Stimulated activated CD8-positive, alpha-beta memory T cell treated with anti-CD3 and anti-CD28 coated beads, Interleukin-4, amount 100 ng/mL, for 4 hours (primary cell): ENCODE data around the gene APBB2.
"Not testable (repeated sequence)": the region's sequence is repeated elsewhere in the genome, so short reads cannot be mapped to it uniquely, and the experiment has no call there.

ENCODE experiments used
- DNase-seq, 2 donors: peaks; one replicate each; pipeline ENCODE4 v3.0.0-alpha.2; 2020; ENCODE audit warnings: low read depth in 2 of 2, low spot score in 1 of 2

Gene APBB2

DNA sequence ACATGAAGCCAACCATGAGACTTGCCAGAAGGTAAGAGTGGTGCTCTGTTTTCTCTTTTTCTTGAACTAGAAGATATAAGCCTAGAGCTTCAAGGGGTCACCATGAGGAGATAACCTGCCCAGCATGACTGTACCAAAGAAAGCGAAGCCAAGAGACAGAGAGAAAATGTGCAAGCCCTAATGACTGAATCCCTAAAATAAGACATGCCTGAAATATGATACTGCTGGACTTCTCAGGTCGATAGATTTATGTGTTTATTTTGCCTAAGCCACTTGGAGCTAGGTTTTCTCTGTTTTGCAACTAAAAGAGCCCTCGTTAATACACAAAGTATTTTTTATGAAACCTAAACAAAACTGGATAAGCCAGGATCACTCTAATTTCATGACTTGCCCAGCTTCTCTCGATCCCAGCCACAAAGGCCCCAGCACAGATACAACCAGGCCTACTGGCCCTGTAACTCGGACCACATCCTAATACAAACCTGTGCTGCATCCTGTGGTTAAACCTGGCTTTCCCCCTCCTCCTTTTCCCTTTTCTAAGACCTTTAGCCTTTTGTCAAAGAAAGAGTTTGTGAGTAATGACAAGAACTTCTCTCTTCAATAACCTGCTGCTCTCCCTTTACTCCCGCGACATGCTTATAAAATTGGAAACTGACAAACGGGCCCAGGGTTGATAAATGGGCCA, 185.8 kb downstream of the APBB2 start:
- no peak for DNase-seq

DNA sequence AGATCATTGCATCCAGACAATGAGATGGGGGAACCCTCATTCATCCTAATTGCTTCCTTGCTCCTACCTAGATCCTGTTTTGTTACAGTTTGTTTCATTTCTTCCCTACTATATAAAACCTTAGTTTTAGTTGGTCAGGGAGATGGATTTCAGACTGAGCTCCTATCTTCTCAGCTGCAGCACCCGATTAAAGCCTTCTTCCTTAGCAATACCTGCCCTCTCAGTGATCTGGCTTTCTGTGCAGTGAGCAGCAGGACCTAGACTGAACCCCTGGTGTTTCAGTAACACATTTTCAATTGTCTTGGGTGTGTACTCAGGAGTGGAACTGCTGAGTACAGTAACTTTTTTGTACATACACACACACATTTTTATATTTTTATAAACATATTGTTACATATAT, 187.4 kb downstream of the APBB2 start:
- no peak for DNase-seq

DNA sequence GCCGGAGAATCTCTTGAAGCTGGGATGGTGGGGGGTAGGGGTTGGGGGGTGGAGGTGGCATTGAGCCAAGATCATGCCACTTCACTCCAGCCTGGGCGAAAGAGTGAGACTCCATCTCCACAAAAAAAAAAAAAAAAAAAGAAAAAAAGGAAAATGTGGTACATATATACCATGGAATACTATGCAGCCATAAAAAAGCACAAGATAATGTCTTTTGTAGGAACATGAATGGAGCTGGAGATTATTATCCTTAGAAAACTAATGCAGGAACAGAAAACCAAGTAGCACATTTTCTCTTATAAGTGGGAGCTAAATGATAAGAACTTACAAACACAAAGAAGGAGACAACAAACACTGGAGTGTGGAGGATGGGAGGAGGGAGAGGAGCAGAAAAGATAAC, 188.5 kb downstream of the APBB2 start:
- DNase-seq = no peak

DNA sequence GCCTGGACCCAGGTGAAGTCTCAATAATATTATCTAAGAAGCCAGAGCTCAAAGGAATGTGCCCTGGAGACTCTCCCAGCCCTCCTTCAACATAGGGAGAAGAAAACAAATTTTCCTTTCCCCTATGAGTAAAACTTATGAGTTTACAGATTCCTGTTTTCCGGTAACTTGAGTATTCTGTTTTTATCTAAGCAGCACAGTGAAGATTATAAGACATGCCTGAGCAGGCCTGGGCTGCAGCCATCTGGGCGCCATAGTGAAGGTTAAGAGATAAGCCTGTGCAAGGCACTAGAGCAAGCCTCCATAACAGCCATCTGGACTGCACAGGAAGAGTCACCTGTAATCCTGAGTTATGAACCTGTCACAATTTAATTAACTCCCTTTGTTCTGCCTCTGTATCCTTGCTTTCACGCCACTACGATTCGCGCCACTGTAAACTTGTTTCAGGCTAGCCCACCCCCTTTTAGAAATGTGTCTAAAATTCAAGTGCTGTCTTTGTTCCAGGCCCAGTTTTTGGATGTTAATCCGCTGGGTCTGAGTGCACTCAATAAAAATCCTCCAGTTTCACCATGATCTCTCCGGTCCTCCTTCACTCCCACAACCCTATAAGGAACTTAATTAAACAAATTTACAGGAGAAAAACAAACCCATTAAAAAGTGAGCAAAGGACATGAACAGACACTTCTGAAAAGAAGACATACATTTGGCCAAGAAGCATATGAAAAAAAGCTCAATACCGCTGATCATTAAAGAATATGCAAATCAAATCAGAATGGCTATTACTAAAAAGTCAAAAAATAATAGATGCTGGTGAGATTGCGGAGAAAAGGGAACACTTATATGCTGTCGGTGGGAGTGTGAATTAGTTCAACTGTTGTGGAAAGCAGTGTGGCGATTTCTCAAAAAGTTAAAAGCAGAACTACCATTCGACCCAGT, 189.5 kb downstream of the APBB2 start:
- no peak for DNase-seq

DNA sequence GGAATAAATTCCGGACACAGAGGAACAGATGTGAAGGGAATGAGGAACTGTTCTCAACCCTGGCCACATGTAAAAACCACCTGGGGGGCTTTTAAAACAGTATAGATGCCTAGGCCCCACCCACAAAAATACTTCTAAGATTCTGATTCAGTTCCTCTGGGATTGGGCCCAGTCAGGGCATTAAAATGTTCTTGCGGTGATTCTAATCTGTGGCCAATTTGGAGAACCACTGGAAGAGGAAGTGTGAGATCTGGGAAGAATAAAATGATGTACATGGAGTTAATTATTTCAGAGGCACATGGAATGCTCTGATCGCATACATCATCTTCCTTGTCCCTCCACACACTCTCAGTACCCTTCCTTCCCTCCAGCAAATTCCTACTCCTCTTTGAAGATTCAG, 192.2 kb downstream of the APBB2 start:
- DNase-seq = no peak

DNA sequence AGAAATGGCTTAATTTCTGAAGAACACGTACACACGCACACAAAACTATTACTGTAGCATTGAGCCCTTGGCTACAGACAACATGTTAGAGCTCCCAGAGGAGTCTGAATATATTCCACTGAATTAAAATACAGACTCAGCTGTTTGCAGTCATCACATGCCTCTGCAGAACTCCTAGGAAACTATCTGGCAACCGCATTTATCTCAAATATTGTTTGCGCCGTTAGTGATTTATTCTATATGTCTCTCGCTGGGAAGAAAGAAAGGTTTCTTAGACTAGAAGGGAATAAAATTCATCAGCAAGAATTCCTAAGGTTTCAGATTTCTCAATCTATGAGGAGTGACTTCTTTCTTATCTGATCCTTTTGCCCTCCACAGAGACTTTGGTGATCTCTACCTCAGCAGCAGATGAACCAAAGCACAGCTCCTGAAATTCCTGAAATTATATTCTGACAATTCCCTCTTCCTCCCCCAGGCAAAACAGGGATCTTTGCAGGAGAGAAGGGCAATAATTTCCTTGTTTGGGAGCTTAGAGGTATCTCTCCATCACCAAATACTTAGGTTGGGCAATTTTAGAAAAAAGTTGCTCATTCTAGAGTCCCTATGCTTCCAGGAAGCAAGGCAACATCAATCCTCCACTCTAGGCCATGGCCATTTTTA, 199.2 kb downstream of the APBB2 start:
- DNase-seq = no peak

DNA sequence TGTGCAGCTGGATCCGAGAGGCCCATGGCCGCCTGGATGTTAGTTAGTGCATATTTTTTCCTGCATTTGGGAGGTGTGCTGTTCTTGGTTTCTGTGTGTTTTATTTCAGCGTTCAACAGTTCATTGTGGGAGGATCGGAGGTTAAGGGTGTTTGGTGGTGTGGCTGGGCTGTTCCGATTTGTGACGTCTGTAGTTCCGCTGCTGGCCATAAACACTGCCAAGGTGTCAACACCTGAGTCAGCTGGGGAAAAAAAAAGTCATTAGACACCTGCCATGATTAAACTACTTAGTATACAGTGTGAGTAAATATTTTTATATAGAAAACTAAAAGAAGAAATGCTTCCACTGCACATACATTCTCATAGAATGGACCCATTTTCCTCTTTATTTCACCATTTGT, 200.2 kb downstream of the APBB2 start:
- DNase-seq = no peak

DNA sequence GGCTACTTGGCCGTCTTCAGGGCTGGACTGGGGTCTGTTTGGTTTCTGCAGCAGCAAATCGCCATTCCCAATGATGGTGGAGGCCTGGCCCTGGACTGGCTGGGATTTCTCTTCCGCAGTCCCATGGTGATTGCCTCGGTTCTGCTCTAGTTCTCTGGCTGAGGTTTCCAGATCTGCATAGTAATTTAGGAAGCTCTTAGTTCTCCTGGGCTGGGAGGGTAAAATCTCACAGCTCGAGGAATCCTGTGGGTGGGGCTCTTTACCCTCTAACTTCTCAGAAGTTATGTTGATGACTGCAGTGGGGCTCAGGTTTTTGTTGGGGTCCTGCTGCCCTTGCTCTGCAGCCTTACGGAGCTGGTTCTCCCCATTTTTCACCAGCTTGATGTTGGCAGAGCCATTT, 200.6 kb downstream of the APBB2 start:
- DNase-seq = no peak

DNA sequence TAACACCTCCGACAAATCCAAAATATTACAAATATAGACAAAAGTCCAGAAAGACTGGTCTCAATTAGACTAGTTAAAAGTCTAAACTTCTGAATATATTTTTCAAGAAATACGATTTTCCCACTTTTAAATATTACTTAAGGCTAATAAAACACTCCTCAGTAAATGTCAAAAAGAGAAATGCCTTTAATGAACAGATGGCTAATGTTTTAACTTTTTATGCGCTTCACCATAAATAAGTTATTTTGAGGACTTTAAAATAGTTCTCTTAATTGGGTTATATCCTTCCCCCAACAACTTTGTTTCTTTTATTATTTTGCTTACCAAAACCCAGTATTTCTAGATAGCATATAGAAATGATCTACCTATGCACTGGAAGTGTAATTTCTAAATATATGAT, 201.4 kb downstream of the APBB2 start:
- DNase-seq = no peak

DNA sequence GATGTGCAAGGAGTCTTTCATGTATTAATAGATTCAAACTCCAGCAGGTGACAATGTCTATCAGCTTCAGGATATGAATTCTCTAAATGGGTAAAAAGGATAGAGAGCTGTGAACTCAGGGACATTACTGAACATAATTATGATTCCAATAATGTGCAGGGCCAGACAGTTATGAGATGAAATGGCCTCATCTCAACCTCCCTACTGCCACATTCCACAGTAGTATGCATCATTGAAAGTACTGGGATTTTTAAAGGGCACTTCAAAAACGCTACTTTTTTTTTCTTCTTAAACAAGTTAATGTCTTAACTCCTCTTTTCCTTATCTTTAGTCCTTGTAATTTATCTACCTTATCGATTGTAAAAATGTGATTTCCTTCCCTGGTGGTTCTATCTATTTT, 202.0 kb downstream of the APBB2 start:
- DNase-seq = no peak

DNA sequence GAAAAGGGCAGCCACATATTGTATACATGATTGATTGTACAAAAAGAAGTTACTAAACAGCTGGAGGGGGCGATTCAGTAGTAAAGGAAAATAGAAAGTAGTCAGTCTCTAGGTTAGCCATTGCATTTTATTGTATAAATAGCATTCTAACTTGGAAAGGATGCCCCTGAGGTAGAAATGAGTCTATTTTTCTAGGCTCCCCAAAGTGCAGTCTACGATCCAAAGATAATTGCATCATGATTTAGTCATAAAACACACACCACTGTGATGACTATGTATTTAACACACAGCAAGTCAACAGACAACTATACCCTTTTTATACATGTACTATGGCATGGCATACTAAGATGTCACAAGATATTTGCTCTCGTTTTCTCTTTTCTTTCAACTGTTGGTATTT, 204.9 kb downstream of the APBB2 start:
- DNase-seq = no peak

DNA sequence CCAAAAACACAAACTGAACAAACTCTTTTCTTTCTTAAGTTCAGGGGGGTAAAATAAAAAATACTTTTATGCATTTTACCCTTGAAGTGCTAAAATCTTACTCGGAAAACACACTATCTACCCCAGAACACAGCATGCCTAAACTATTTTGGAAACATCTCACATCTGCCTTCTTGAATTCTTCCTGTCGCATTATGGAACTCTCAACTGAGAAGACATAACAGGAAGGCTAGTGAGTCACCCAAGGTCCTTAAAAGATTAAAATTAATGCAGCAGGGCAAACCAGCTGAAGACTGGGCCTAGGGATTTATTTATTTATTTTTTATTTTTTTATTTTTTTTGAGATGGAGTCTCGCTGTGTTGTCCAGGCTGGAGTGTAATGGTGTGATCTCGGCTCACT, 208.2 kb downstream of the APBB2 start:
- DNase-seq = no peak

DNA sequence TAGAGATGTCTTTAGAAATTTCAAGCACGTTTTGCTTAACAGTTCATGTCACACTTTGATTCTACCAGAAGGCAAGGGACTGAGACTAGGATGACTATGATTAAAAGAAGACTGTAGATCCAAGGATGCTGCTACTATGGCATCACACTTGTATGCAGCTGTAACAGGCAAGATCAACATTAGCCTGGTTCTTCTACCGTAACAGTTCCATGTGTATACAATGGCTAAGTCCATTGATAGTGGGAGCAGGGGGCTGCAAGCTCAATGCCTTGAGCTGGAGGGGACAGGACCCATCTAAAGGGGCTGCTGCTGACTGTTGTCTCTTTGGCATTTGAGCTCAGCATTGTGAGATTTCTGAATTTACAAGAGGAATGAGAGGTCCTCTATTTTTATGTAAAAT, 212.0 kb downstream of the APBB2 start:
- no peak for DNase-seq

DNA sequence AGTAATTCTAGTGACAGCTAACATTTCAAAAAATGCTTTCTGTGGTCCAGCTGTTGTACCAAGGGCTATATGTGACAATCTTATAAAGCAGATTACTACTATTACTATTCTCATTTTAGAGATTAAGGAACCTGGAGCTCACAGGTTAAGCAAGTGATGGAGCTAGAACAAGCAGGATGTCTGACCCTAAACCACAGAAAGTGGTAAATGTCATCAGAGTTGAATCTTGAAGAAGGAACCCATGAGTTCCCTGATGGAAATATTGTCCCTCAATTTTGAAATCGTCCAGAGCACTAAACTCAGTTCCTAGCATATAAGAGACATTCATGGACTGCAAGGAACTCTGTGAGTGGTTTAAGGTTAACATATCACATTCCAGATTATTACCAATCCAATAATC, 214.0 kb downstream of the APBB2 start:
- no peak for DNase-seq

DNA sequence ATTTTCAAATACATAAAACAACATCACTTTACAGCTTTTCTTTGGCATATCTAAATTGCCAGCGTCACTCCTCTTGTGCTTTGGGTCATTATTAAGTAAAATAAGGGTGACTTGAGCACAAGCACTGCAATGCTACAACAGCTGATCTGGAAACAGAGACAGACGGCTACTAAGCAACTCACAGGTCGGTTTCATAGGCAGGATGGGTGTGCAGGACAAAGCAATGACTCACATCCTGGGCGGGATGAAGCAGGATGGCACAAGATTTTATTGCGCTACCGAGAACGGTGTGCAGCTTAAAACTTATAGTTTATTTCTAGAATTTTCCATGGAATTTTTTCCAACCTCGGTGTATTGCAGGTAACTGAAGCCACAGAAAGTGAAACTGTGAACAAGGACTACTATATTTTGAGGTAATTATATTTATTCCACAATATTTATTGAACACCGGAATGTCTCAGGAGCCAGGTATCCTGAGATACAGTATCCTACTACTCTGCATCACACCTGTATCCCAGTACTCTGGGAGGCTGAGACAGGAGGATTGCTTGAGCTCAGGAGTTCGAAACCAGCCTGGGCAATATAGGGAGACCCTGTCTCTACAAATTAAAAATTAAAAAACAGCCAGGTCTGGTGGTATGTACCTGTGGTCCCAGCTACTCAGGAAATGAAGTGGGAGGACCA, 215.5 kb downstream of the APBB2 start:
- no peak for DNase-seq

DNA sequence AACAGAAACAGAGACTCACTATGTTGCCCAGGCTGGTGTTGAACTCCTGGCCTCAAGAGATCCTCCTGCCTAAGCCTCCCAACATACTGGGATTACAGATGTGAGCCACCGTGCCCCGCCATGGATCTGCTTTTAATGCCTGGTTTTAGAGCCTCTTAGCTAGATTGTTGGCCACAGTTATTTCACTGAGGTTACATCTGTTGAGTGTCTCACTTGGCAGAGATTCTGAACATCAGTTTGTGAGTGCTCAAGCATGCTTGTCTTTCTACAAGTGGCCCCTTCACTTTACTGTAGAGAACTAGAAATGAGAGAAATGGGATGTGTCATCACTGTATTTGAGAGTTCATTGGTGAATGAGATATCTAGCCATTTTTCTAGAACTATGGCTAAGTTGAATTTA, 218.5 kb downstream of the APBB2 start:
- no peak for DNase-seq

DNA sequence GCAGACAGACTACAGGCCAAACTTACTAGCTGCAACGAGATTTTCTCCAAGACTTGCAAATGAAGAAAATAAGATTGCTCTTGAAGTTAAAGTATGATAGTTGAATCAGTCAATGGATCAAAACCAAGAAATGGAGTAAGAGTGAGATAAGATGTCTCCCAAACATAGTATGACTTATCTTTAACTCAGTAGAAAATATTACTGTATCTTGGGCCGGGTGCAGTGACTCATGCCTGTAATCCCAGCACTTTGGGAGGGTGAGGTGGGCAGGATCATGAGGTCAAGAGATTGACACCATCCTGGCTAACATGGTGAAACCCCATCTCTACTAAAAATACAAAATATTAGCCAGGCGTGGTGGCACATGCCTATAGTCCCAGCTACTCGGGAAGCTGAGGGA, 220.0 kb downstream of the APBB2 start:
- not testable (repeated sequence) for DNase-seq

DNA sequence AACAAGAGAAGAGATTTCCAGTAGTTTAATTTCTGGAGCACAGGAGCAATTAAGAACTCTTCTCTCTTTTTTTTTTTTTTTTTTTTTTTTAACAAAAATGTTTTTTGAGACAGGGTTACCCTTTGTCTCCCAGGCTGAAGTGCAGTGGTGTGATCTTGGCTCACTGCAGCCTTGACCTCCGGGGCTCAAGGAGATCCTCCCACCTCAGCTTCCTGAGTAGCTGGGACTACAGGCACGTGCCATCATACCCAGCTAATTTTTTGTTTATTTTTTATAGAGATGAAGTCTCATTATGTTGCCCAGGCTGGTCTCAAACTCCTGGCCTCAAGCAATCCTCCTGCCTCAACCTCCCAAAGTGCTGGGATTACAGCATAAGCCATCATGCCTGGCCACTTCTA, 221.0 kb downstream of the APBB2 start:
- DNase-seq = not testable (repeated sequence)

DNA sequence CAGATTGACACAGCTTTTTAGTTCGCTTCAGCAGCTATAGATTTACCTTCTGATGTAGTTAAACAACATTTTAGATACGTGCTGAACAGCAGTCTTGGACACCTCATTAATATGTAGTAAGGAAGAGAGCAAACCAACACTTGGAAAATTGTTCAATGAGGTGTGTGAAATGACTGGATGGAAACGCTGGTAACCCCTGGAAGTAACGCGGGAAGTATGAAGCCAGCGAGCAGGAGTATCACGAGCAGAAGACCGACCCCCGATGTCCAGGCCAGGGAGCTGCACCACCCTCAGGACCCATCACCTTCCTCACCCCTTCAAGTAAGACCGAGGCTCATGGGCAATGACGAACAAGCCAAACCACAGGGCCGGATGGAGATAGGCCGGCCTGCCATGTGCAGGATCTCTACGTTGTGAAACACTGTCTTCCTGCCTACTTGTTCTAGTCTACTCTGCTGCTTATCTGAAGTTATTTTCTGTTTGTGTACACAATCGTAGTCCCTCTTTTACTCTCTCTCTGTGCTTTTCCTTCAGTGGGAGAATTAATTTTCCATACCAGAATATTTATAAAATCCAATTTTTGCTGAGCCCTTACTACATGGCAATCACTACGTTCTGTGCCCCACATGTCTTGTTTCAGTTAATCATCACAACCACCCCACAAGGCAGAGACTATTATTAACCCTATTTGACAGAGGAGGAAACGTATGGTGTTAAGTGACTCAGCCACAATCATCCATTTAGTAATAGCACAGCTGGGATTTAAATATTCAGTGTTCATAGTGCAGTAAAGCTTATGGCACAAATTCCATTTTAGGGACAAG, 221.7 kb downstream of the APBB2 start:
- no peak for DNase-seq

DNA sequence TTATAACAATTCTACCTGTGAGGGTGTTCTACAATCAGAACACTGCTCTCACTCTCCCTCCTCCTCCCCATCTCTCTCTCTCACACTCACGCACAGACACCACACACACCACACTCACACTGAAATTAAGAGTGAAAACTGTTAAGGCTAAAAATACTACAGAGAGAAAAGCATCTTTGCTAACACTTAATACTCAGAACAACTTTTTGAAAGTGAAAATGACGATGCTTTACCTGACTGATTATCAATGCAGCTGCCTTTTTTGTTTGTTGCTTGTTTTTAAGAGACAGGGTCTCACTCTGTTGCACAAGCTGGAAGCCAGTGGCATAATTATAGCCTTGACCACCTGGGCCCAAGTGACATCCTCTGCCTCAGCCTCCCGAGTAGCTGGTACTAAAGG, 222.4 kb downstream of the APBB2 start:
- no peak for DNase-seq

DNA sequence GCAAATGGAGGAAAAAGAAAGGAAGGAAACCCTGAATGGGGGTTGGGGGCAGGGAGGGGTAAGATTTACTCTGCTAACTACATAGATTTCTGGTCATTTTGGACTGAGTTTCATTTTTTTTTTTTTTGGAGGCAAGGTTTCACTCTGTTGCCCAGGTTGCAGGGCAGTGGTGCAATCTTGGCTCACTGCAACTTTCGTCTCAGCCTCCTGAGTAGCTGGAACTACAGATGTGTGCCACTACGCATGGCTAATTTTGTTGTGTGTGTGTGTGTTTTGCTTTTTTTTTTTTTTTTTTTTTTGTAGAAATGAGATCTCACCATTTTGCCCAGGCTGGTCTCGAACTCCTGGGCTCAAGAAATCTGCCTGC, 223.5 kb downstream of the APBB2 start:
- DNase-seq = no peak
